ENCODE results near the gene ARSI. TPM values are rescaled to one million over a fixed set of nuclear protein-coding genes. Genes with fewer than 3 reads are reported as not detected.

The ARSI gene
- total and polyA plus RNA-seq, 7 experiments from 2014 or later, result 1.6 TPM; not detected in 6

DNA sequence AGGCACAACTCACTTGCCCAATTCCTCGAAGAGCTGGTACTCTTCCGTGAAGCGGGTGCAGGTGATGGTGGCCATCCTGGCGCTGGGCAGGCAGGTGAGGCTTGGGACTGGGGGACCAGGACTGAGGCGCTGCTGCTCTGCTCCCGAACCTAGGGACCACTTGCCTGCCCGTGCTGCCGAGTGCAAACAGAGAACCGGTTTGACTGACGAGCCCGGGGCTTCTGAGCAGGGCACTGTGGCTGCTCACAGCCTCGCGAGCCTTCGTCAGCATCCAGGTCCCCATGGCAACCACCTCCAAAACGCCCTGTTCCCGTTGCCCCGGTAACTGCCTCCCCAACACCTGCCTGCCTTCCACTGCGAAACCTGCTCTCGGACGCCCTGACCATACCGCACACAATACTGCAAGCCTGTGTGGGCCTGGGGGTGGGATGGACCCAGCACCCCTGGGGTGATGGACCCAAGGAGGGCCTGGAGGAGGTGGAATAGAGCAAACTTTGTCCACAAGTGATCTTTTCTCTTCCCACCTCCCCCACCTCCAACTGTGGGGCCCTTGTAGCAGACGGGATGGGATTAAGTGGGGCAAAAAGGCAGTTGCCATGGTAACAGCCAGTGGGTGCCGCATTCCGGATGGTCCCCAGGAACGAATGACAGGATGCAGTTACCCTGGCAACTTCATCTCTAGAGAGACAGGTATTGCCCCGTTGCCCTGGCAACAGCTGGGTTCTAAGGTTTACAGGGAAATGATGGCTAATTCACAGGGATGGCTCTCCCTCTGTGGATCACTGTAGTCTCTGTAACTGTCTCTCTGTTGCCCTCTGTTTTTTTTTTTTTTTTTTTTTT, 12.9 kb downstream of the ARSI start, which contains the start of gene CAMK2A:
CAMK2A (minus strand) TSS at position 223 of the 840 bp plus-strand sequence; CDS start at position 75, 148 bp downstream.
- Histone ChIP-seq H3K27me3 (ENCODE audit: control insufficient read depth in 2 of 2, insufficient read depth in 2 of 2, low read length in 2 of 2) (no peaks in the 10 kb centered on the region), H3K4me1 (ENCODE audit: control insufficient read depth in 2 of 2, insufficient read depth in 2 of 2, low read length in 2 of 2) (no peaks in the 10 kb centered on the region), H3K4me3 (ENCODE audit: low read length) (no peak within 1 kb of the TSS), H3K9me3 (ENCODE audit: control insufficient read depth in 2 of 3, low read length in 3 of 3) (no peaks in the 10 kb centered on the region), H3K27ac (ENCODE audit: low read depth, low read length) (no peak within 1 kb of the TSS), H3K36me3 (ENCODE audit: control insufficient read depth in 2 of 3, insufficient read depth in 3 of 3, low read length in 3 of 3) (no peaks in the 10 kb centered on the region)
- POLR2A ChIA-PET, result no interaction called here
- intact Hi-C loops (cut with micrococcal nuclease), result loop anchor here in 1 of 2 donors (5.0 kb wide), 1 partner anchor 1363 kb away; no protein-coding TSS in a partner anchor
- H3K27ac Mint-ChIP-seq, result peak within 1 kb of the TSS in 1 of 9 donors; percentile 10
- no peaks in the 10 kb centered on the region for H3K9me3 Mint-ChIP-seq
- DNase-seq, result no peak
- ATAC-seq, result no peak
- H3K4me1 Mint-ChIP-seq, result no peaks in the 10 kb centered on the region
- CTCF ChIA-PET, result no interaction called here
- peaks cover 0 to 7% (median 0%) of the 10 kb centered on the region in 5 donors for H3K27me3 Mint-ChIP-seq
- H3K4me3 Mint-ChIP-seq, result no peak within 1 kb of the TSS
- H3K36me3 Mint-ChIP-seq, result no peaks in the 10 kb centered on the region

DNA sequence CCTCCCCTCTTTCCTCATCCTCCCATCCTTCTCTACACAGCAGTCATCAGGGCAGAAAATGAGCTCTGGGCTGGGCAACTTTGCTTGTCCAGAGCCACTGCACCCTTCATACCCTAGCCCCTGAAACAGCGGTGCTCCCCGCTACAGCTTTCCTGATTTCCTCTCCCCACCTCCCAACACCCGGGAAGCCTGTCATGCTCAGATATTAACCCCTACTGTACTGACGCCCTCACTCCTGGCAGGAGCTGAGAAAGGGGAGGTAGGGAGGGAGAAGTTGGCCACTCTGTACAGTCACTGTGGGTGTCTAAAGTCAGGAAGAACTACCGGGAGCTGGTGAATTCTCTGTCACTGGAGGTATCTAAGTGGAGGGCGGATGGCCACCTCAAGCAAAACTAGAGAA, 13.9 kb downstream of the ARSI start:
- no peak overlapping the region for H3K27ac ChIP-seq (ENCODE audit: low read depth, low read length)
- POLR2A ChIA-PET, result no interaction called here
- Mint-ChIP-seq H3K27ac (peak overlapping the region in 1 of 9 donors; percentile 6), H3K4me1 (no peaks in the 10 kb centered on the region), H3K4me3 (no peak overlapping the region), H3K9me3 (no peaks in the 10 kb centered on the region), H3K27me3 (peaks cover 0 to 7% (median 0%) of the 10 kb centered on the region in 5 donors), H3K36me3 (no peaks in the 10 kb centered on the region)
- CTCF ChIA-PET, result no interaction called here
- no peaks in the 10 kb centered on the region for H3K4me1 ChIP-seq (ENCODE audit: control insufficient read depth in 2 of 2, insufficient read depth in 2 of 2, low read length in 2 of 2)
- H3K4me3 ChIP-seq (ENCODE audit: low read length), result no peak overlapping the region
- ATAC-seq, result no peak
- DNase-seq, result no peak
- H3K27me3 ChIP-seq (ENCODE audit: control insufficient read depth in 2 of 2, insufficient read depth in 2 of 2, low read length in 2 of 2), result no peaks in the 10 kb centered on the region
- no peaks in the 10 kb centered on the region for H3K9me3 ChIP-seq (ENCODE audit: control insufficient read depth in 2 of 3, low read length in 3 of 3)
- H3K36me3 ChIP-seq (ENCODE audit: control insufficient read depth in 2 of 3, insufficient read depth in 3 of 3, low read length in 3 of 3), result no peaks in the 10 kb centered on the region
- intact Hi-C loops (cut with micrococcal nuclease), result no loop called here

GRCh38 chr5:150288361-150288760, 14.3 kb downstream of the ARSI start:
- DNase-seq (no peak), ATAC-seq (no peak)
- peaks cover 0 to 7% (median 0%) of the 10 kb centered on the region in 5 donors for H3K27me3 Mint-ChIP-seq
- no peaks in the 10 kb centered on the region for H3K4me1 ChIP-seq (ENCODE audit: control insufficient read depth in 2 of 2, insufficient read depth in 2 of 2, low read length in 2 of 2)
- no peak overlapping the region for H3K4me3 ChIP-seq (ENCODE audit: low read length)
- no peak overlapping the region for H3K4me3 Mint-ChIP-seq
- no peaks in the 10 kb centered on the region for H3K27me3 ChIP-seq (ENCODE audit: control insufficient read depth in 2 of 2, insufficient read depth in 2 of 2, low read length in 2 of 2)
- POLR2A ChIA-PET, result no interaction called here
- no peak overlapping the region for H3K27ac Mint-ChIP-seq
- H3K9me3 ChIP-seq (ENCODE audit: control insufficient read depth in 2 of 3, low read length in 3 of 3), result no peaks in the 10 kb centered on the region
- no peaks in the 10 kb centered on the region for H3K4me1 Mint-ChIP-seq
- intact Hi-C loops (cut with micrococcal nuclease), result no loop called here
- no peaks in the 10 kb centered on the region for H3K36me3 ChIP-seq (ENCODE audit: control insufficient read depth in 2 of 3, insufficient read depth in 3 of 3, low read length in 3 of 3)
- no peaks in the 10 kb centered on the region for H3K9me3 Mint-ChIP-seq
- H3K36me3 Mint-ChIP-seq, result no peaks in the 10 kb centered on the region
- no peak overlapping the region for H3K27ac ChIP-seq (ENCODE audit: low read depth, low read length)
- CTCF ChIA-PET, result no interaction called here

DNA sequence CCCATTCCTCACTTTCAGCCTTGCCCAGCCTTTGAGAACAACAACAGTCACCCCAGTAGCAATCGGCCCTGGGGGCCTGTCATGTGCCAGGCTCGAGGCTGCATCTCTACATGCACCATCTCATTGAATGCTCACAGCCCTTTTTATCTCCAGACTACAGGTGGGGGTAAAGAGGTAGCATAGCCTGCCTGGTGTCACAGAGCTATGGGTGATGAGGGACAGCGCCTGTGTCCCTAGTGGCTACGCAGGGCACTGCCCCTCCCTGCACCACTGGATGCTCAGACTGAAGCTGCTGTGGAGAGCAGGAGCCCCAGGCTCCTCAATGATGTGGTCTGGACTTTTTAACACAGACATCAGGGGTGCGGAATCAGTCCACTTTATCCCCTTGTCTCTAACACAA, 15.9 kb downstream of the ARSI start:
- no peak overlapping the region for H3K4me3 Mint-ChIP-seq
- H3K4me1 Mint-ChIP-seq, result no peaks in the 10 kb centered on the region
- Histone ChIP-seq H3K4me1 (ENCODE audit: control insufficient read depth in 2 of 2, insufficient read depth in 2 of 2, low read length in 2 of 2) (no peaks in the 10 kb centered on the region), H3K9me3 (ENCODE audit: control insufficient read depth in 2 of 3, low read length in 3 of 3) (no peaks in the 10 kb centered on the region), H3K27me3 (ENCODE audit: control insufficient read depth in 2 of 2, insufficient read depth in 2 of 2, low read length in 2 of 2) (no peaks in the 10 kb centered on the region), H3K36me3 (ENCODE audit: control insufficient read depth in 2 of 3, insufficient read depth in 3 of 3, low read length in 3 of 3) (no peaks in the 10 kb centered on the region), H3K4me3 (ENCODE audit: low read length) (no peak overlapping the region), H3K27ac (ENCODE audit: low read depth, low read length) (no peak overlapping the region)
- H3K9me3 Mint-ChIP-seq, result no peaks in the 10 kb centered on the region
- ChIA-PET POLR2A (no interaction called here), CTCF (no interaction called here)
- intact Hi-C loops (cut with micrococcal nuclease), result loop anchor here in 1 of 2 donors (1.0 kb wide), 1 partner anchor 149 kb away; no protein-coding TSS in a partner anchor
- no peaks in the 10 kb centered on the region for H3K36me3 Mint-ChIP-seq
- DNase-seq, result peak in 1 of 9 donors; percentile 1
- peak; percentile 36 for ATAC-seq
- no peak overlapping the region for H3K27ac Mint-ChIP-seq
- peaks cover 0 to 8% (median 0%) of the 10 kb centered on the region in 5 donors for H3K27me3 Mint-ChIP-seq

- CTCF ChIA-PET, result no interaction called here
- H3K27me3 Mint-ChIP-seq, result peaks cover 0 to 11% (median 0%) of the 10 kb centered on the region in 5 donors
These were observed 17.6 kb downstream of the ARSI start for GRCh38 chr5:150285114-150285513.

DNA sequence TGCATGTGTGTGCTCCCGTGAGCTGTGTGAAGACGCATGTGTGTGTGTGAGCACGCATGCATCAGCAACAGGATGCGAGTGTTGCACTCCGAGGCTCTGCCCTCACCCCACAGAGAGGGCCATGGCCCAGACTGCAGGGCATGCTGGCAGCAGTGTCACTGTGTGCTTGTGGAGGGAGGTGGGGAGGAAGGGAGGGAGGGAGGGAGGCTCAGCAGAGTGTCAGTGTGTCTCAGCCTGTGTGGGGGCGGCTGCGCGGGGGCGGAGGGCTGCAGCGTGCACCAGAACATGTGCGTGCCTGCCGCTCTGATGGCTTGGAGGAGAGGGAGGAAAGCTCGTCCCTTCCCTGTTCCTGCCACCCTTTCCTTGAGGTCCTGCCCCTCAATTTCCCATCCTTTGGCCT, 18.4 kb downstream of the ARSI start:
- Mint-ChIP-seq H3K9me3 (no peaks in the 10 kb centered on the region), H3K27me3 (peaks cover 0 to 11% (median 0%) of the 10 kb centered on the region in 5 donors), H3K4me3 (no peak overlapping the region), H3K36me3 (no peaks in the 10 kb centered on the region), H3K27ac (no peak overlapping the region), H3K4me1 (no peaks in the 10 kb centered on the region)
- POLR2A ChIA-PET, result no interaction called here
- H3K27me3 ChIP-seq (ENCODE audit: control insufficient read depth in 2 of 2, insufficient read depth in 2 of 2, low read length in 2 of 2), result no peaks in the 10 kb centered on the region
- no peak overlapping the region for H3K4me3 ChIP-seq (ENCODE audit: low read length)
- no peaks in the 10 kb centered on the region for H3K4me1 ChIP-seq (ENCODE audit: control insufficient read depth in 2 of 2, insufficient read depth in 2 of 2, low read length in 2 of 2)
- DNase-seq, result no peak
- ATAC-seq, result no peak
- CTCF ChIA-PET, result no interaction called here
- no peaks in the 10 kb centered on the region for H3K36me3 ChIP-seq (ENCODE audit: control insufficient read depth in 2 of 3, insufficient read depth in 3 of 3, low read length in 3 of 3)
- intact Hi-C loops (cut with micrococcal nuclease), result no loop called here
- no peaks in the 10 kb centered on the region for H3K9me3 ChIP-seq (ENCODE audit: control insufficient read depth in 2 of 3, low read length in 3 of 3)
- H3K27ac ChIP-seq (ENCODE audit: low read depth, low read length), result no peak overlapping the region

More at GRCh38 chr5:150285114-150285513, 17.6 kb downstream of the ARSI start:
- no peaks in the 10 kb centered on the region for H3K36me3 Mint-ChIP-seq
- Histone ChIP-seq H3K9me3 (ENCODE audit: control insufficient read depth in 2 of 3, low read length in 3 of 3) (no peaks in the 10 kb centered on the region), H3K27me3 (ENCODE audit: control insufficient read depth in 2 of 2, insufficient read depth in 2 of 2, low read length in 2 of 2) (no peaks in the 10 kb centered on the region), H3K27ac (ENCODE audit: low read depth, low read length) (no peak overlapping the region), H3K4me3 (ENCODE audit: low read length) (no peak overlapping the region), H3K4me1 (ENCODE audit: control insufficient read depth in 2 of 2, insufficient read depth in 2 of 2, low read length in 2 of 2) (no peaks in the 10 kb centered on the region), H3K36me3 (ENCODE audit: control insufficient read depth in 2 of 3, insufficient read depth in 3 of 3, low read length in 3 of 3) (no peaks in the 10 kb centered on the region)
- no peaks in the 10 kb centered on the region for H3K4me1 Mint-ChIP-seq
- POLR2A ChIA-PET, result no interaction called here
- no peak for ATAC-seq
- intact Hi-C loops (cut with micrococcal nuclease), result no loop called here
- no peak for DNase-seq
- no peak overlapping the region for H3K4me3 Mint-ChIP-seq
- H3K9me3 Mint-ChIP-seq, result no peaks in the 10 kb centered on the region
- H3K27ac Mint-ChIP-seq, result no peak overlapping the region

DNA sequence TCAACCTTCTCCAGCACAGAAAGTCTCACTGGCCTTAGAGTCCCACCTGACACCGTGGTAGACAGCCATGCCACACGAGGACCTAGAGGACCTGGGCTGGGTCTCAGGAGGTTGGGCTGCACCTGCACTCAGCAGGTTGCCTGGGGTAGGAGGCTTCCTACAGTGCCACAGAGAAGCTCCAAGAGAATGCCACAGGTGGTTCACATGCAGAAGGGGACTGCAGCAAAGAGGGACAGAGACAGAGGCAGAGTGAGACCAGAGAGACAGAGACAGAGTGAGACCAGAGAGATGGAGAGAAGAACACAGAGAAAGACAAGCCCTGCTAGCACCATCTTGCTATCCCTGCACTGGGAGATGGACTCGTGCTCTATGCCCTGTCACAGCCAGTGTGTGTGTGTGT, 18.8 kb downstream of the ARSI start:
- ChIA-PET POLR2A (no interaction called here), CTCF (no interaction called here)
- no peak for DNase-seq
- no peak overlapping the region for H3K4me3 ChIP-seq (ENCODE audit: low read length)
- no peaks in the 10 kb centered on the region for H3K36me3 Mint-ChIP-seq
- no peaks in the 10 kb centered on the region for H3K9me3 Mint-ChIP-seq
- H3K9me3 ChIP-seq (ENCODE audit: control insufficient read depth in 2 of 3, low read length in 3 of 3), result no peaks in the 10 kb centered on the region
- no peak overlapping the region for H3K27ac ChIP-seq (ENCODE audit: low read depth, low read length)
- peak overlapping the region in 1 of 9 donors; percentile 90 for H3K27ac Mint-ChIP-seq
- no peak overlapping the region for H3K4me3 Mint-ChIP-seq
- H3K27me3 Mint-ChIP-seq, result peaks cover 0 to 11% (median 0%) of the 10 kb centered on the region in 5 donors
- no peaks in the 10 kb centered on the region for H3K27me3 ChIP-seq (ENCODE audit: control insufficient read depth in 2 of 2, insufficient read depth in 2 of 2, low read length in 2 of 2)
- no peak for ATAC-seq
- no peaks in the 10 kb centered on the region for H3K4me1 ChIP-seq (ENCODE audit: control insufficient read depth in 2 of 2, insufficient read depth in 2 of 2, low read length in 2 of 2)
- no peaks in the 10 kb centered on the region for H3K4me1 Mint-ChIP-seq
- H3K36me3 ChIP-seq (ENCODE audit: control insufficient read depth in 2 of 3, insufficient read depth in 3 of 3, low read length in 3 of 3), result no peaks in the 10 kb centered on the region
- intact Hi-C loops (cut with micrococcal nuclease), result no loop called here
